Spleen (tissue), 7 donors: ENCODE results near the gene KLF13.

ENCODE experiments used
- POLR2A ChIP-seq, 3 donors: fragments of 450-650 bp; IDR thresholded peaks; one replicate each; pipeline ENCODE4 v1.5.1; 2017; ENCODE audit warnings: antibody characterized with exemption in 3 of 3, mild to moderate bottlenecking in 1 of 3
- POLR2AphosphoS5 ChIP-seq, 3 donors: sonication (generic); formaldehyde crosslinking; IDR thresholded peaks; one replicate each; pipeline ENCODE4 v1.5.1; 2017; ENCODE audit warnings: antibody characterized with exemption in 3 of 3
- TF ChIP-seq, protein P1 (sequence below), 11 experiments: fragments of 200-600 bp in 7 of 11; fragments of 450-650 bp in 4 of 11; sonication (generic) in 4 of 11; IDR thresholded peaks in 8 of 11; conservative IDR thresholded peaks in 3 of 11; 1 replicate in 7 of 11; 2 replicates in 4 of 11; pipeline versions ENCODE4 v1.4.0 to v1.8.0; 2016 to 2021; ENCODE audit warnings: antibody characterized with exemption in 11 of 11, inconsistent platforms in 4 of 11, mild to moderate bottlenecking in 1 of 11
- donor health status: DM: no; HTN: no; CAD: no; lungs with moderate emphysema.
- donor health status: DM: no; HTN: no; CAD: no.
- donor health status: DM: no; HTN: no; CAD: no.

GRCh38 chr15:31379577-31379976 is 52.9 kb downstream of the KLF13 start:
- TF ChIP-seq, protein P1, sequence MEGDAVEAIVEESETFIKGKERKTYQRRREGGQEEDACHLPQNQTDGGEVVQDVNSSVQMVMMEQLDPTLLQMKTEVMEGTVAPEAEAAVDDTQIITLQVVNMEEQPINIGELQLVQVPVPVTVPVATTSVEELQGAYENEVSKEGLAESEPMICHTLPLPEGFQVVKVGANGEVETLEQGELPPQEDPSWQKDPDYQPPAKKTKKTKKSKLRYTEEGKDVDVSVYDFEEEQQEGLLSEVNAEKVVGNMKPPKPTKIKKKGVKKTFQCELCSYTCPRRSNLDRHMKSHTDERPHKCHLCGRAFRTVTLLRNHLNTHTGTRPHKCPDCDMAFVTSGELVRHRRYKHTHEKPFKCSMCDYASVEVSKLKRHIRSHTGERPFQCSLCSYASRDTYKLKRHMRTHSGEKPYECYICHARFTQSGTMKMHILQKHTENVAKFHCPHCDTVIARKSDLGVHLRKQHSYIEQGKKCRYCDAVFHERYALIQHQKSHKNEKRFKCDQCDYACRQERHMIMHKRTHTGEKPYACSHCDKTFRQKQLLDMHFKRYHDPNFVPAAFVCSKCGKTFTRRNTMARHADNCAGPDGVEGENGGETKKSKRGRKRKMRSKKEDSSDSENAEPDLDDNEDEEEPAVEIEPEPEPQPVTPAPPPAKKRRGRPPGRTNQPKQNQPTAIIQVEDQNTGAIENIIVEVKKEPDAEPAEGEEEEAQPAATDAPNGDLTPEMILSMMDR (IDR thresholded peaks at IDR 0.05 in 8 of 11, conservative IDR thresholded peaks at IDR 0.05 in 3 of 11), result no peak
- TF ChIP-seq POLR2A (IDR thresholded peaks at IDR 0.05) (no peak), POLR2AphosphoS5 (IDR thresholded peaks at IDR 0.05) (no peak)
